K562 (cell line): ENCODE measurements around the gene SLBP. TPM values are rescaled to one million over a fixed set of nuclear protein-coding genes. Genes with fewer than 3 reads are reported as not detected.

Experiments
- ADNP ChIP-seq: fragments of 200-800 bp; sonication (Bioruptor generic); IDR thresholded peaks from 2 replicates; pipeline ENCODE4 v1.6.1; 2016; ENCODE audit warnings: missing genetic modification characterization, missing compliant biosample characterization
- CCNT2 ChIP-seq: IDR thresholded peaks from 2 replicates; pipeline ENCODE4 v1.6.1; 2011; ENCODE audit warnings: borderline replicate concordance, low read depth, mild to moderate bottlenecking, moderate library complexity, mixed read lengths, low read length; ENCODE audit not compliant: insufficient read length; ENCODE audit errors: extremely low read depth
- GATA2 ChIP-seq: sonication (generic); formaldehyde crosslinking; IDR thresholded peaks from 2 replicates; pipeline ENCODE4 v1.4.0; 2020; ENCODE audit warnings: mild to moderate bottlenecking, missing genetic modification reagents
- GTF2E2 ChIP-seq: fragments of 200-800 bp; sonication (Bioruptor generic); IDR thresholded peaks from 2 replicates; pipeline ENCODE4 v1.6.1; 2016; ENCODE audit warnings: missing genetic modification characterization, missing compliant biosample characterization
- HDAC8 ChIP-seq: fragments of 450-650 bp; IDR thresholded peaks from 2 replicates; pipeline ENCODE4 v1.6.1; 2016; ENCODE audit warnings: mild to moderate bottlenecking, missing genetic modification characterization, moderate library complexity, missing compliant biosample characterization
- ILK ChIP-seq: fragments of 450-650 bp; IDR thresholded peaks from 2 replicates; pipeline ENCODE4 v1.6.1; 2016; ENCODE audit warnings: missing genetic modification characterization, low read depth, mild to moderate bottlenecking, missing compliant biosample characterization, moderate library complexity, borderline replicate concordance
- LCOR ChIP-seq: sonication (generic); formaldehyde crosslinking; IDR thresholded peaks from 2 replicates; pipeline ENCODE4 v1.8.0; 2022; ENCODE audit warnings: mild to moderate bottlenecking, missing genetic modification reagents
- MEF2A ChIP-seq: IDR thresholded peaks from 2 replicates; pipeline ENCODE4 v1.6.1; 2011; ENCODE audit warnings: low read depth, mild to moderate bottlenecking, low read length, moderate library complexity; ENCODE audit not compliant: control insufficient read depth
- NFE2L1 ChIP-seq: fragments of 450-650 bp; IDR thresholded peaks from 2 replicates; pipeline ENCODE4 v1.6.1; 2016; ENCODE audit warnings: missing genetic modification characterization, low read depth, mild to moderate bottlenecking, missing compliant biosample characterization, moderate library complexity, borderline replicate concordance
- RBFOX2 ChIP-seq: fragments of 200-400 bp; formaldehyde crosslinking; IDR thresholded peaks from 2 replicates; pipeline ENCODE4 v1.6.1; 2017; ENCODE audit warnings: low read depth, mild to moderate bottlenecking, low read length, moderate library complexity
- RFX7 ChIP-seq: fragments of 250-450 bp; sonication (Bioruptor Pico); IDR thresholded peaks from 2 replicates; pipeline ENCODE4 v1.5.1; 2021; ENCODE audit warnings: mild to moderate bottlenecking
- ZBTB2 ChIP-seq: fragments of 450-650 bp; IDR thresholded peaks from 2 replicates; pipeline ENCODE4 v1.6.1; 2016; ENCODE audit warnings: antibody characterized with exemption
- ZNF253 ChIP-seq: fragments of 250-450 bp; sonication (Bioruptor Pico); conservative IDR thresholded peaks from 2 replicates; pipeline ENCODE4 v1.6.1; 2021; ENCODE audit warnings: mild to moderate bottlenecking
- ZNF592 ChIP-seq: fragments of 450-650 bp; IDR thresholded peaks from 2 replicates; pipeline ENCODE4 v1.6.1; 2017; ENCODE audit warnings: antibody characterized with exemption, mild to moderate bottlenecking
- ZNF76 ChIP-seq: fragments of 250-450 bp; sonication (Bioruptor Pico); IDR thresholded peaks from 2 replicates; pipeline ENCODE4 v1.4.0; 2020; ENCODE audit warnings: mild to moderate bottlenecking, moderate library complexity, borderline replicate concordance
- ZSCAN32 ChIP-seq: fragments of 450-650 bp; formaldehyde crosslinking; IDR thresholded peaks from 2 replicates; pipeline ENCODE4 v1.4.0; 2020; ENCODE audit warnings: mild to moderate bottlenecking, moderate library complexity
- polyA plus RNA-seq, 8 experiments: library from polyadenylated mRNA; depleted of rRNA in 4 of 8; stranded (reverse) in 5 of 8; unstranded in 3 of 8; fragments of >200 nt; fragmentation: Nextera tagmentation in 2 of 8; fragmentation: Illumina TruSeq in 1 of 8; extraction: Ambion mirVana in 2 of 8; extraction: Trizol in 1 of 8; gene quantifications; 2 replicates each; pipeline versions ENCODE4 v1.2.1 to v1.2.3, GENCODE V29; 2011 to 2014; ENCODE audit warnings: inconsistent platforms in 1 of 8, missing spikeins in 1 of 8
- total RNA-seq, 7 experiments: library from RNA; depleted of rRNA in 6 of 7; stranded (reverse); fragments of >200 nt in 6 of 7; fragmentation: Illumina TruSeq in 2 of 7; extraction: Trizol in 2 of 7; gene quantifications; 2 replicates each; pipeline versions ENCODE4 v1.2.1 to v1.2.3, GENCODE V29; 2011 to 2021; ENCODE audit warnings: low replicate concordance in 1 of 7
- TF ChIP-seq, protein P1 (sequence below): sonication (generic); formaldehyde crosslinking; IDR thresholded peaks from 2 replicates; pipeline ENCODE4 v1.8.0; 2022; ENCODE audit warnings: mild to moderate bottlenecking, missing genetic modification reagents, borderline replicate concordance

Gene SLBP
- total and polyA plus RNA-seq, 9 of the 15 experiments (the other 6 are each of a cell fraction or from before 2014, with no cell fraction given): 49.4 to 221 (median 162) TPM

DNA sequence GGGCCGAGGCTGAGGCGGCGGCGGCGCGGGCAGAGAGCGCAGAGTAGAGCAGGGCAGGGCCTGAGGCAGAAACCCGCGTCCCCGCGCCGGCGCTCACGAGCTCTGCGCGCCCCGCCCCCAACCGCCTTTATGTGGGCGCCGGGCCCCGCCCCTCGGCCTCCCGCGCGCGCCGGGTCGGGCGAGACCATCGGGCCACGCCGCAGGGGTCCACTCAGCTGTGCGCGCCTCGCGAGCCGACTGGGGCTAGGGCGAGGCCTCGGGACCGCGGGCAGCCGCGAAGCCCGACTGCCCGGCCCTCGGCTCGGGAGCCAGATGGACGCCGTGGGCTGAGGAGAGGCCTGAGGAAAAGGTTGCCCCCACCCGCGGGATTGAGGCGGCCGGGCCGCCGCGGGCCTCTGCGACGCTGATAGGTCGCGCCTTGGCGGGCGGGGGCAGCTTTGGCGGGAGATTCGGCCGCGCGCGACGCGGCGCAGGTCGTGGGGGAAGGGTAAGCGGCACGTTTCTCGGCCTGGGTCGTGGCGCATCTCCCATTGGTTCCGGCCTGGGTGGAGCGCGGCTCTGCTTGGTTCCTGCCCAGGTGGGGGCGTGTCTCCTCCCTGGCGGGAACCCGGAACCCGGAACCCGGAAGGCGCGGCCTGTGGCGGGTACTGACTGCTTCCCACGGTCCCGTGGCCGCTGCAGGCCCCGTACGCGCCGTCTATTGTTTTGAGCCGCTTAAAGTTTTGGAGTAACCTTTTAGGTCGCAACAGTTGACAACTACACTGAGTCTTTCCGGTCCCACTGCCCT lies at the start of gene SLBP (continued):
- TF ChIP-seq ZSCAN32 (CRISPR knock-in tag) (no peak), HDAC8 (tag) (no peak), GATA2 (CRISPR knock-in tag) (no peak), ILK (tag) (no peak), NFE2L1 (no peak), GTF2E2 (tag) (peak; percentile 80), ZNF253 (CRISPR knock-in tag) (no peak), CCNT2 (peak; percentile 97), RFX7 (CRISPR knock-in tag) (no peak), LCOR (CRISPR knock-in tag) (peak; percentile 95), ZBTB2 (peak; percentile 49; the same call in 1 of the 2 replicates), ZNF592 (peak; percentile 74), RBFOX2 (peak; percentile 90), ADNP (no peak), ZNF76 (CRISPR knock-in tag) (no peak), MEF2A (no peak)
- TF ChIP-seq, protein P1, sequence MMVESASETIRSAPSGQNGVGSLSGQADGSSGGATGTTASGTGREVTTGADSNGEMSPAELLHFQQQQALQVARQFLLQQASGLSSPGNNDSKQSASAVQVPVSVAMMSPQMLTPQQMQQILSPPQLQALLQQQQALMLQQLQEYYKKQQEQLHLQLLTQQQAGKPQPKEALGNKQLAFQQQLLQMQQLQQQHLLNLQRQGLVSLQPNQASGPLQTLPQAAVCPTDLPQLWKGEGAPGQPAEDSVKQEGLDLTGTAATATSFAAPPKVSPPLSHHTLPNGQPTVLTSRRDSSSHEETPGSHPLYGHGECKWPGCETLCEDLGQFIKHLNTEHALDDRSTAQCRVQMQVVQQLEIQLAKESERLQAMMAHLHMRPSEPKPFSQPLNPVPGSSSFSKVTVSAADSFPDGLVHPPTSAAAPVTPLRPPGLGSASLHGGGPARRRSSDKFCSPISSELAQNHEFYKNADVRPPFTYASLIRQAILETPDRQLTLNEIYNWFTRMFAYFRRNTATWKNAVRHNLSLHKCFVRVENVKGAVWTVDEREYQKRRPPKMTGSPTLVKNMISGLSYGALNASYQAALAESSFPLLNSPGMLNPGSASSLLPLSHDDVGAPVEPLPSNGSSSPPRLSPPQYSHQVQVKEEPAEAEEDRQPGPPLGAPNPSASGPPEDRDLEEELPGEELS (CRISPR knock-in tag): 0 out of 2 replicates have a peak, but pooled peaks have one; percentile 23
